ENCODE data around the gene P4HTM. TPM values are rescaled to one million over a fixed set of nuclear protein-coding genes. Genes with fewer than 3 reads are reported as not detected.

The P4HTM gene
- total and polyA plus RNA-seq, 4 donors: 58.4 to 82.7 (median 69.9) TPM

GRCh38 chr3:49028298-49028672 lies 38.2 kb downstream of the P4HTM start:
- Histone ChIP-seq H3K36me3 (ENCODE audit: control insufficient read depth, insufficient read depth, low read length) (peaks cover 71% of the 10 kb centered on the region), H3K27ac (ENCODE audit: low read depth, low read length) (no peak overlapping the region), H3K27me3 (ENCODE audit: control insufficient read depth, insufficient read depth, low read length) (no peaks in the 10 kb centered on the region), H3K9me3 (ENCODE audit: control insufficient read depth, insufficient read depth, low read length) (no peaks in the 10 kb centered on the region), H3K4me1 (ENCODE audit: control insufficient read depth, insufficient read depth, low read length) (peaks cover 19% of the 10 kb centered on the region), H3K4me3 (ENCODE audit: low read depth, low read length) (peak overlapping the region; percentile 95)
- DNase-seq (ENCODE audit: low read depth in 4 of 6, low spot score in 6 of 6): peak in 1 of 6 donors; percentile 2
- no CpG with 5 or more reads among the region's 4 CpGs for WGBS (ENCODE audit: insufficient coverage)

DNA sequence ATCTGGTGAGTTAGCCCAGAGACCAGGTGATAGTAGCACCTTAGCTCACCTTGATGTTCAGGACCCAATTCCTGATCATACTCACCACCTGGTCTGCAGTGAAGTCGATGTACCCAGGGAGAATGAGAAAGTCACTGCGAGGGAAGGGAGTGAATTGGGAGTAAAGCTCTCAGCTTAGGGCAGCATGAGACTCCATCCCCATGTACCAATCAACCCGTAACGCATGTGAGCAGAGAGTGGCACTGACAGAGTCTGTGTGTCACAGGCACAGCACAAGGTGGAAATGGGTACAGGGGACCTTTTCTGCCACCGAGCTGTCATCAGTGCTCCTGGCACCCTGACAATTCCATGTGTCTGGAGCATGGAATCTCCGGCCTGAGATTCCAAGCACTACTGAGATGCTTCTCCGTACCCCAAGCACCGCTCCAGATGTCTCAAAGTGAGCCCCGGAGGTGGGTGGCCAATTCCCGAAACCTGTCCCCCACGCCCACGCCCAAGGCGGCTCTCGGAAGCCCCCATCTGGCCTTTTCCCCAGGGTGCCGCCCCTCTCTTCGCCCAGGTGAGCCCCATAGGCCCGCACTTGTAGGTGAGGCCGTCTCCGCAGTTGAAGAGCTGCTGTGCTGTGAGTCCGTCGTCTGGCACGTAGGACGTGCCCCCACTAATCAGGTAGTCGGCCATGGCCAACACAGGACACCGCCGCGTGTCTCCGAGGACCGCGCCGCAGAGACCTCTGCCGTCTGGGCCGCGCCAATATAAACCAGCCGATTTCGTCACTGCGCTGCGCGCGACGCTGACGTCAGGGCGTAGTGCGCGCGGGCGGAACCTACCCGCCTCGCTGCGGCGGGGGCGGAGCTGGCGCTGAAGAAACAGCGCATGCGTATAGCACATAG lies 38.9 kb downstream of the P4HTM start, which contains the start of gene IMPDH2:
Gene IMPDH2 (minus strand): TSS at position 726 of the 890 bp plus-strand sequence. CDS start 48 bp downstream, at position 678.
- peak within 1 kb of the TSS; percentile 89 for H3K27ac ChIP-seq (ENCODE audit: low read depth, low read length)
- peak; percentile 87 to 98 (median 90) for DNase-seq (ENCODE audit: low read depth in 4 of 6, low spot score in 6 of 6)
- H3K36me3 ChIP-seq (ENCODE audit: control insufficient read depth, insufficient read depth, low read length): peaks cover 69% of the 10 kb centered on the region
- no peaks in the 10 kb centered on the region for H3K27me3 ChIP-seq (ENCODE audit: control insufficient read depth, insufficient read depth, low read length)
- H3K4me3 ChIP-seq (ENCODE audit: low read depth, low read length): peak within 1 kb of the TSS; percentile 95
- H3K4me1 ChIP-seq (ENCODE audit: control insufficient read depth, insufficient read depth, low read length): peaks cover 17% of the 10 kb centered on the region
- WGBS (ENCODE audit: insufficient coverage): 2% methylated on average over 52 of the region's 55 CpGs
- no peaks in the 10 kb centered on the region for H3K9me3 ChIP-seq (ENCODE audit: control insufficient read depth, insufficient read depth, low read length)

DNA sequence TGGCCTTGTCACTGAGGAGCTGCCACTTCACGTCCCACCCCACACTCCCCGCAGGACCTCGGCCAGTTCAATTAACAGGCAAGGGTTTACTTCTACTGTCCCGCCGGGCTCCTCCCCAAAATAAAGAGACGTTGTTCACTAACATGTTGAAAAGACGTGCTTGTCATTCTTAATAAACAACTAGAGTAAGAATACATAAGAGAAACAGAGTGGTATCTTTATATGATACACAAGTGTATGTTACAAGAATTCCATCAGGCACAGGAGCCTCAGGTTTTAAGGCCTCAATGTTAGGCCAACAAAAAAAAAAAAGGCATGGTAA lies 39.5 kb downstream of the P4HTM start:
- no peak for DNase-seq (ENCODE audit: low read depth in 4 of 6, low spot score in 6 of 6)
- peak overlapping the region; percentile 95 for H3K4me3 ChIP-seq (ENCODE audit: low read depth, low read length)
- H3K36me3 ChIP-seq (ENCODE audit: control insufficient read depth, insufficient read depth, low read length): peaks cover 68% of the 10 kb centered on the region
- no peaks in the 10 kb centered on the region for H3K27me3 ChIP-seq (ENCODE audit: control insufficient read depth, insufficient read depth, low read length)
- WGBS (ENCODE audit: insufficient coverage): no CpG with 5 or more reads among the region's 7 CpGs
- H3K27ac ChIP-seq (ENCODE audit: low read depth, low read length): peak overlapping the region; percentile 78
- peaks cover 17% of the 10 kb centered on the region for H3K4me1 ChIP-seq (ENCODE audit: control insufficient read depth, insufficient read depth, low read length)
- no peaks in the 10 kb centered on the region for H3K9me3 ChIP-seq (ENCODE audit: control insufficient read depth, insufficient read depth, low read length)

DNA sequence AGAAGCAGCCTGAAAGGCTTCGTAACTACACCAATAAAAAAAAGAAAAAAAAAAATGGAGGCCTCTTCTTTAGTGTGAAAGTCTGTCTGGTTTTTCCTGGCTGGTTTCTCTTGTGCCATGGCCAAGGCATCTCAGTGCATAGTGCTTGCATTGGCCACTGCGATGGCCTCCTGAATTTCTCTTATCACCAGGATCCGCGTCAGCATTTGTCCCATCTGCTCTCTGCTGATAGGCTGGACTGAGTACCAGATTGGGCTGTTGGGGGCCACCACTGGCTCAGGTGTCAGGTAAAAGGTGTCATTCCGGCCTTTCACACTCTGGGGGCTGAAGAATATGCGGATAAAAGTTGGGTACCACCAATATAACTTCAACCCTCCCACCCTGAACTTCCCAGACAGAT lies 40.3 kb downstream of the P4HTM start:
- 97% methylated on average over 5 of the region's 6 CpGs for WGBS (ENCODE audit: insufficient coverage)
- peaks cover 17% of the 10 kb centered on the region for H3K4me1 ChIP-seq (ENCODE audit: control insufficient read depth, insufficient read depth, low read length)
- no peak overlapping the region for H3K27ac ChIP-seq (ENCODE audit: low read depth, low read length)
- peaks cover 63% of the 10 kb centered on the region for H3K36me3 ChIP-seq (ENCODE audit: control insufficient read depth, insufficient read depth, low read length)
- no peak overlapping the region for H3K4me3 ChIP-seq (ENCODE audit: low read depth, low read length)
- H3K9me3 ChIP-seq (ENCODE audit: control insufficient read depth, insufficient read depth, low read length): no peaks in the 10 kb centered on the region
- H3K27me3 ChIP-seq (ENCODE audit: control insufficient read depth, insufficient read depth, low read length): no peaks in the 10 kb centered on the region
- DNase-seq (ENCODE audit: low read depth in 4 of 6, low spot score in 6 of 6): peak in 1 of 6 donors; percentile 5

DNA sequence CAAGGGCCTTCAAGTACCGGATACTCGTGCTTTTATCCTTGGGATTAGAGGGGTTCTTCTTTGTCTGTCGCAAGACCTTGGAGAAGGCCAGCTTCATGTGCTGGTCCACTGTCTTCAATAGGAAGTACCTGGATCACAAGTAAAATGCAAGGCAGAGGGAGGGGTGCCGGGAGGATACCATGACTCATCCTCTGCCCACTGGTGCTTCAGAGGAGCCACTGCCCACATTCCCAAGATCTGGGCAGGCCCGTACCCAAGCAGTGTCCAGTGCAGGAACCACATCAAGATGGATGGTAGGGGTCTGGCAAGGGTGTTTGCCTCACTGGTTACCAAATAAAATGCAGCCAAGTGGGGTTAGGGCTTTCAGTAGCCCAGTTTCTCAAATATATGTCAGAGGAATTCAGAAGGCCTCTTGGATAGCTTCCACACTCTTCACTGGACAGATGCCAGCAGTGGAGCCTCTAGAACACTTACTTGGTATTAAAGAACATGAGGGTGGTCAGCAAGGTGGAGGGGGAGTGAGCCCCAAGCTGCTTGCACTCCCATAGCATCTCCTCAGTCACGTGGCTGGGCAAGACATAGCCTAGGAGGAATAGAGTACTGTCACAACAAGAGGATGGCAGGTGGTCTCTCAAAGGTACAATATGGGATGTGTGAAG lies 42.7 kb downstream of the P4HTM start:
- peaks cover 14% of the 10 kb centered on the region for H3K4me1 ChIP-seq (ENCODE audit: control insufficient read depth, insufficient read depth, low read length)
- H3K36me3 ChIP-seq (ENCODE audit: control insufficient read depth, insufficient read depth, low read length): peaks cover 57% of the 10 kb centered on the region
- no peaks in the 10 kb centered on the region for H3K9me3 ChIP-seq (ENCODE audit: control insufficient read depth, insufficient read depth, low read length)
- 97% methylated on average over 5 of the region's 6 CpGs for WGBS (ENCODE audit: insufficient coverage)
- DNase-seq (ENCODE audit: low read depth in 4 of 6, low spot score in 6 of 6): no peak
- H3K27me3 ChIP-seq (ENCODE audit: control insufficient read depth, insufficient read depth, low read length): no peaks in the 10 kb centered on the region
- no peak overlapping the region for H3K27ac ChIP-seq (ENCODE audit: low read depth, low read length)
- no peak overlapping the region for H3K4me3 ChIP-seq (ENCODE audit: low read depth, low read length)

- 86% methylated on average over 1 of the region's 2 CpGs for WGBS (ENCODE audit: insufficient coverage)
- no peak for DNase-seq (ENCODE audit: low read depth in 4 of 6, low spot score in 6 of 6)
- Histone ChIP-seq H3K27ac (ENCODE audit: low read depth, low read length) (no peak overlapping the region), H3K27me3 (ENCODE audit: control insufficient read depth, insufficient read depth, low read length) (no peaks in the 10 kb centered on the region), H3K36me3 (ENCODE audit: control insufficient read depth, insufficient read depth, low read length) (peaks cover 74% of the 10 kb centered on the region), H3K9me3 (ENCODE audit: control insufficient read depth, insufficient read depth, low read length) (no peaks in the 10 kb centered on the region), H3K4me1 (ENCODE audit: control insufficient read depth, insufficient read depth, low read length) (no peaks in the 10 kb centered on the region), H3K4me3 (ENCODE audit: low read depth, low read length) (no peak overlapping the region)
These were observed 44.6 kb downstream of the P4HTM start for GRCh38 chr3:49034650-49035049.

GRCh38 chr3:49035281-49035680 lies 45.2 kb downstream of the P4HTM start:
- Histone ChIP-seq H3K27ac (ENCODE audit: low read depth, low read length) (no peak overlapping the region), H3K4me1 (ENCODE audit: control insufficient read depth, insufficient read depth, low read length) (no peaks in the 10 kb centered on the region), H3K4me3 (ENCODE audit: low read depth, low read length) (no peak overlapping the region), H3K27me3 (ENCODE audit: control insufficient read depth, insufficient read depth, low read length) (no peaks in the 10 kb centered on the region), H3K36me3 (ENCODE audit: control insufficient read depth, insufficient read depth, low read length) (peaks cover 76% of the 10 kb centered on the region), H3K9me3 (ENCODE audit: control insufficient read depth, insufficient read depth, low read length) (no peaks in the 10 kb centered on the region)
- no peak for DNase-seq (ENCODE audit: low read depth in 4 of 6, low spot score in 6 of 6)
- 100% methylated on average over 2 of the region's 3 CpGs for WGBS (ENCODE audit: insufficient coverage)

DNA sequence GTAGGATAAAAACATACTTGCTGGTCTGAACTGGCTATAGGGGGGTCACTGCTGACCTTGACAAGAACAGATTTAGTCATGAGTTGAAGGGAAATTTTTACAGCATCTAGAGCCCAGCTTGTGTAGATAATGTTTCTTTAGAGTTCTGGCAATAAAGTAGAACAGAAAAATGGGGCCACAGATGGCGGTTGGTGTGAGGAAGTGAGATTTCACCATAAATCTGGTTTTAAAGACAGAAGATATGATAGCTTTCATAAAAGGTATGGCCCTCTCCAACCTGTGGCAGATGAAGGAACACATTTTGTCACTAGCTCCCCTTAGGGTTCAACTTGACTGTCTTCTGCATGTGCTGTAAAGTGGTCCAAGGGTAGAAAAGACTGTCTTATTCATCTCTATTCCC lies 63.5 kb downstream of the P4HTM start:
- no peak for DNase-seq (ENCODE audit: low read depth in 4 of 6, low spot score in 6 of 6)
- Histone ChIP-seq H3K4me1 (ENCODE audit: control insufficient read depth, insufficient read depth, low read length) (no peaks in the 10 kb centered on the region), H3K27ac (ENCODE audit: low read depth, low read length) (no peak overlapping the region), H3K4me3 (ENCODE audit: low read depth, low read length) (no peak overlapping the region), H3K36me3 (ENCODE audit: control insufficient read depth, insufficient read depth, low read length) (peaks cover 61% of the 10 kb centered on the region), H3K9me3 (ENCODE audit: control insufficient read depth, insufficient read depth, low read length) (no peaks in the 10 kb centered on the region), H3K27me3 (ENCODE audit: control insufficient read depth, insufficient read depth, low read length) (no peaks in the 10 kb centered on the region)
- no CpG with 5 or more reads among the region's 1 CpG for WGBS (ENCODE audit: insufficient coverage)

GRCh38 chr3:49054344-49054862 lies 64.4 kb downstream of the P4HTM start:
- H3K27ac ChIP-seq (ENCODE audit: low read depth, low read length): no peak overlapping the region
- H3K9me3 ChIP-seq (ENCODE audit: control insufficient read depth, insufficient read depth, low read length): no peaks in the 10 kb centered on the region
- no peak for DNase-seq (ENCODE audit: low read depth in 4 of 6, low spot score in 6 of 6)
- H3K4me1 ChIP-seq (ENCODE audit: control insufficient read depth, insufficient read depth, low read length): no peaks in the 10 kb centered on the region
- no peaks in the 10 kb centered on the region for H3K27me3 ChIP-seq (ENCODE audit: control insufficient read depth, insufficient read depth, low read length)
- WGBS (ENCODE audit: insufficient coverage): no CpG with 5 or more reads among the region's 2 CpGs
- peaks cover 59% of the 10 kb centered on the region for H3K36me3 ChIP-seq (ENCODE audit: control insufficient read depth, insufficient read depth, low read length)
- no peak overlapping the region for H3K4me3 ChIP-seq (ENCODE audit: low read depth, low read length)

All from spinal cord (tissue), 10 donors.